Putamen (tissue), 1 donor: Measurements from ENCODE around the gene ERC2.
"Not testable (repeated sequence)": the region's sequence is repeated elsewhere in the genome, so short reads cannot be mapped to it uniquely, and the experiment has no call there.

Source experiments
- DNase-seq: peaks from one replicate; pipeline ENCODE4 v3.0.0-alpha.2; 2016; ENCODE audit warnings: low spot score

Gene ERC2

GRCh38 chr3:56064684-56065083 lies 403.6 kb downstream of the ERC2 start:
- no peak for DNase-seq

GRCh38 chr3:56061279-56061626 lies 407.0 kb downstream of the ERC2 start:
- DNase-seq = no peak

- no peak for DNase-seq
Measured at GRCh38 chr3:56060521-56061278, 407.6 kb downstream of the ERC2 start.

DNA sequence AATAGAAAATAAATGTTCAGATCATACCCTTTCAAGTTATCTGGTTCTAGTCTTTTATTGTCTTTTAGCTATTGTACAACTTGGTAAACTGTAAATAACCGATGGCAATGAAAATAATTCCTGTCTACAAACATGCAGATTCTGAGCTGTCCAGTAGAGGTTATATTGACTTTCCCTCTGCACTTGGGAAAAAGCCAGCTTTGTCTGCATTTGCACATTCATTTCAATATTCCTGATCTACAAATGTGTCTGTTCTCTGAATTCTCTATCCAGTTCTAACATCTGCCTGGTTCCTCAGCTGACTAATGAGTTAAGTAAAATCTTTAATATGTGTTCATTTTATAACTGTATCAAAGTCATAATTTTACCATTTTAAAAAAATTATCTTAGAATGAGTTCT lies 408.5 kb downstream of the ERC2 start:
- DNase-seq = no peak

- DNase-seq = no peak
Measured at GRCh38 chr3:56055951-56056350, 412.3 kb downstream of the ERC2 start.

DNA sequence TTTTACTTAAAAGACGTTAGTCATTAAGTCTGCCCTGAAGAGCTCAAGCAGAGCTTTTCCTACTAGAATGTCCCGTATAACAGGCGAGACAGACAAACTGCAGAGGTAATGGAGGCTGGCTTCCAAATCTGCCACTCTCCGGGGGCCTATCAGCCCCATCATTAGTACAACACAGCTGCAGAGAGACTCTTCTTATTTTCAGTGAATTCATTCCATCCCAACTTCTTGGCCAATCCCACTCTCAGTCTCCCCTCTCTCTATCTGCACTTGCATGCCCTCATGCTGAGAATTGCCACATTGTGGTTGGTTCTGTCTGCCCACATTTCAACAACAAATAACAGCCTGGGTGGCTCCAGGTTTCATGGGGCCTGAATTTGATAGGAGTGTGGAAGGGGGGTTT lies 412.7 kb downstream of the ERC2 start:
- no peak for DNase-seq

DNA sequence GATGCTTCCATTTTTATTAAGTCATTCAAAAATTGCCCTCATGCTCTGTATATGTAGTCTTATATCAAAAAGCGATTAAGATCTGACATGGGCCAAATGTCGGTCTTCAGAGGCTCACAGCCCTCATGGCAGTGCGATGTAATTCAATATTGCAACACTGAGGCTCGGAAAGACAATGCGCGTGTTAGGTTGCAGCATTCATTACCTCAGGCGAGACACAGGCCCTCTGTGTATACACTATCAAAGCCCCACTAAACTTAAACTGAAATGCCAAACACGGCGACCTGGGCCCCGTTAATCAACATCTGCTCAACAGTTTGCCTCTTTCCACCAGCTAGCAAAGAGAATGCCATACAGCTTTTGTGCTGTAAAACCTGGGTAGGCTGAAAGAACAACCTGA lies 413.4 kb downstream of the ERC2 start:
- no peak for DNase-seq

DNA sequence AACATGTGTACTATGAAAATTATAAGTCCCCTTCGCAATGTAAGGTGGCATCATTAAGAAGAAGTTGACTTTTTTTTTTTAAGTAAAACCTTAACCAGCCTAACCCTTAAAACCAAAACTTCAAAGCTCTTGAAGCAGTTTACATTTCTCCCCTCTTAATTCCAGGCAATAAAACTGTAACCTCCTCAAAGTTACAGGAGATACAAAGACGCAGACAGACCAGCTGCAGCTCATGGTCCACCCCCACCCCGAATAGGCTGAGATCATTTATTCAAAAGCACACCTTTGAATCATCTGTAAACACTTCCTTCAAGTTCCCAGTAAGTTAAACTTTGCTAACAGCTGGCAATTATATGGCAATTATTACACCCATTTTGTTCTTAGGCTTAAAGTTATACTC lies 414.5 kb downstream of the ERC2 start:
- DNase-seq = no peak

- DNase-seq = no peak
Measured at GRCh38 chr3:56052188-56052587, 416.1 kb downstream of the ERC2 start.

DNA sequence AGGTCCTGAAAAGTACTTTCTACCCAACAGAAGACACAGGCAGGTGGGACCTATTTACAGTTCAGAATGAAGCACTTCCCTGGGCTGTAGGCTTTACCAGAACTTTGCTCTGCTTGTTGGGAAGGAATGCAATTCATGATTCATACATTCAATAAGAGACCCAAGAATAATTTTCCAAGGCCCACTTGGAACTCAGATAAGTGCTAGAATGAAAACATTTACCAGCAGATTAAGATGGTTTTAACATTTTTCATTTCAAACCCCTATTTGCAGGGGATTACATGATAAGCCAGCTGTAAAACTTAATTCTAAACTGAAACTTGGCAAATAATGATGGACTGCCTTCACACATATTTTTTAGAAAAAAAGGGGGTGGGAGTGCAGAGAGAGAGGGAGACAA lies 417.2 kb downstream of the ERC2 start:
- no peak for DNase-seq

DNA sequence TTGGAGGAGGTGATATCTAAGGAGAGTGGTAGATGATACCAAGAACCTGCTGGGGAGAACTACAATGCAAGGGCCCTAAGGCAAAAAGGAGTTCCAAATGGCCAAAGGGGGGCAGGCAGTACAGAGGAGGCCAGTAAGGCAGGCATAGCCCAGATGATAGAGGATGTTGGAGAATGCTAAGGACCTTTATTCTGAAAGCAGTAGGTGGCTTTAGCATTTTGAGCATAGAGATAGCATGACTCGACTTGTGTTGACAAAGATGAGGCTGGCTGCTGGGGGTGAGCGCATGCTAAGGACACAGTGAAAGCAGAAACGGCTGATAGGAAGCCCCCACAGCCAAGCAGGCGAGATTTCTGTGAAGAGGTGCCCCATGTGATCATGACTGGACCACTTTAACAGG lies 419.3 kb downstream of the ERC2 start:
- no peak for DNase-seq

GRCh38 chr3:56048331-56048730 lies 419.9 kb downstream of the ERC2 start:
- DNase-seq = no peak

DNA sequence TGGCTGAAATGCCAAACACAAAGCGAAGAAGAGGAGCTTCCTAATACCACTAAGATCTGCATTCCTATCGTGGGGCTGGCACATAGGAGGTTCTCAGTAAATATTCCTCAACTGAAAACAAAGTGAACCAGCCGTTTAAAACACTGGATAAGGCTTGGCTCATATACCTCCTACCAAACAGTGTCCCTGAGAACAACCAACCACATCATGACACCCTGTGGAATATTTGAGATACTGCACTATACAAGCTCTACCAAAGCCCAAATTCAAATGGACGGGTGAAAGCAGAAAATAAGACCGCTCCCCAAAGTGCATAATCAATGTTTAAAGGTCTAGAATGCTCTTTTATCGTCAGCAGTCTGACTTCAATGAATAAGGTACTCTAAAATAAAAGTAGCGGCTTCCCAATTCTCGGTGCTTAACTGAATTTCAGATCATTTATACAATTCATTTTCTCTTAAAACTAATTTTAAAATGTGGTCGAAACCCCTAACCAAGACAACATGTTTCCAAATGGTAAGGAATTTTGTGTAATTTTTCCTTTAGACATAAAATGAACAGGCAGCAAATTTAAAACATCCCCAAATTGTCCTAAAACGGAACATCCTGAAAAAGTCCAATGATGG lies 425.8 kb downstream of the ERC2 start:
- peak; percentile 10 for DNase-seq

DNA sequence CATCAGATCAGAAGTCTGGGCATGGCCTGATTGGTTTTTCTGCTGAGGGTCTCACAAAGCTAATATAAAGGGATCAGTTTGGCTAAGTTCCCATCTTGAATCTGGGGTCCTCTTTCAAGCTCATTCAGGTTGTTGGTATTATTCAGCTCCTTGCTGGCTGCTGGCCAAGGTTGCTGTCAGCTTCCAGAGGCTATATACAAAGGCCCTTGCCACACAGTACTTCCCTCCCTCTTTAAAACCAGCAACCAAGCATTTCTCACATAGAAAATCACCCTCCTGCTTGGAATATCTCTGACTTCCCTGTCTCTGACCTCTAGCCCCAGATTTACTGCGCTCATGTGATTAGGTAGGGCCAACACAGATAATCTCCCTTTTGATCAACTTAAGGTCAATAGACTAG lies 442.9 kb downstream of the ERC2 start:
- DNase-seq = no peak

GRCh38 chr3:56023546-56023945 lies 444.7 kb downstream of the ERC2 start:
- no peak for DNase-seq

DNA sequence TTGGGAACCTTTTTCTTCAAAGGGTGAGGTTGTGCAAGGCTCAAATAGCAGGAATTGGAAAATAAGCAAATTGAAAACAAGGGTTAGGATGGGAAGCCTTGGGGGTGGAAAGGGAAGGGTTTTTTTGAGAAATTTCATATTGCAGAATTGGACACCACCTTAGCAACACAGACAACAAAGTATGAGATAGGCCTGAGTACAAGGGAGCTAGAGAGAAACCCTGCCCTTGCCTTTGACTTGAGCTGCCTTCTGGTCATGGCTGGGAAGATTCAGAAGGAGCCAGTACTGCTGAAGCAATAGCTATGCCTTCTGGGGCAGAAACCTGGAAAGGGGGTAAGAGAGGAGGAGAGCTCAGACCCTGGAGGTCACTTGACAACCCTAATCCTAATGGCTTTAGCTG lies 445.6 kb downstream of the ERC2 start:
- no peak for DNase-seq

- no peak for DNase-seq
Measured at GRCh38 chr3:56019490-56020146, 448.6 kb downstream of the ERC2 start.

DNA sequence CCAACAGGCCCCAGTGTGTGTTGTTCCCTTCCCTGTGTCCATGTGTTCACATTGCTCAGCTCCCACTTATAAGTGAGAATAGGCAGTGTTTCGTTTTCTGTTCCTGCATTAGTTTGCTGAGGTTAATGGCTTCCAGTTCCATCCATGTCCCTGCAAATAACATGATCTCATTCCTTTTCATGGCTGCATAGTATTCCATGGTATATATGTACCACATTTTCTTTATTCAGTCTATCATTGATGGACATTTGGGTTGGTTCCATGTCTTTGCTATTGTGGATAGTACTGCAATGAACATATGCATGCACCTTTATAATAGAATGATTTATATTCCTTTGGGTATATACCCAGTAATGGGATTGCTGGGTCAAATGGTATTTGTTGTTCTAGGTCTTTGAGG lies 452.9 kb downstream of the ERC2 start:
- DNase-seq = not testable (repeated sequence)

- DNase-seq = no peak
Measured at GRCh38 chr3:56012721-56013120, 455.5 kb downstream of the ERC2 start.

GRCh38 chr3:56005196-56005805 lies 463.0 kb downstream of the ERC2 start:
- no peak for DNase-seq

DNA sequence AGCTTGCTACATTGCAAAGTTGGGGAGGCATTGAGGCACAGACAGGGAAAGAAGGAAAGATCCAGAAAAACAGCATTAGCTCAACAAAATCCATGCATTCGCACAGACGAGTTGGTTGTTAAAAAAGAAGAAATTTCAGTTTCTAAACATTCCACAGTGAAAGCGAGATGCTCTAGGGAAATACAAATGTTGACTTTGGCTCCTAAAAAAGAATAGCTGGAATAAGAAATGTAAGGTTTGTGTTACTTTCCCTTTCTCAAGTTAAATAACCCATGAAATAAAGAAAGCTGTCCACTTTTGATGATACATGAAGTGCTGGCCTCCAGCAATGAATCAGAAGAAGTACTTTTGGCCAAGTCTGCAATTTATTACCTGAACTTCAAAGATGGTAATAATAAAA lies 465.1 kb downstream of the ERC2 start:
- DNase-seq = no peak

- DNase-seq = no peak
Measured at GRCh38 chr3:56001991-56002390, 466.3 kb downstream of the ERC2 start.

- DNase-seq = no peak
Measured at GRCh38 chr3:56001537-56001936, 466.7 kb downstream of the ERC2 start.
